GM12874 (cell line): ENCODE results near the gene ZNF440.

Source experiments
- TF ChIP-seq, protein P1 (sequence below): IDR thresholded peaks from 2 replicates; pipeline ENCODE4 v1.5.1; 2011; ENCODE audit warnings: low read depth, mild to moderate bottlenecking, control low read depth, low read length, moderate library complexity; ENCODE audit not compliant: insufficient read depth

Gene ZNF440

DNA sequence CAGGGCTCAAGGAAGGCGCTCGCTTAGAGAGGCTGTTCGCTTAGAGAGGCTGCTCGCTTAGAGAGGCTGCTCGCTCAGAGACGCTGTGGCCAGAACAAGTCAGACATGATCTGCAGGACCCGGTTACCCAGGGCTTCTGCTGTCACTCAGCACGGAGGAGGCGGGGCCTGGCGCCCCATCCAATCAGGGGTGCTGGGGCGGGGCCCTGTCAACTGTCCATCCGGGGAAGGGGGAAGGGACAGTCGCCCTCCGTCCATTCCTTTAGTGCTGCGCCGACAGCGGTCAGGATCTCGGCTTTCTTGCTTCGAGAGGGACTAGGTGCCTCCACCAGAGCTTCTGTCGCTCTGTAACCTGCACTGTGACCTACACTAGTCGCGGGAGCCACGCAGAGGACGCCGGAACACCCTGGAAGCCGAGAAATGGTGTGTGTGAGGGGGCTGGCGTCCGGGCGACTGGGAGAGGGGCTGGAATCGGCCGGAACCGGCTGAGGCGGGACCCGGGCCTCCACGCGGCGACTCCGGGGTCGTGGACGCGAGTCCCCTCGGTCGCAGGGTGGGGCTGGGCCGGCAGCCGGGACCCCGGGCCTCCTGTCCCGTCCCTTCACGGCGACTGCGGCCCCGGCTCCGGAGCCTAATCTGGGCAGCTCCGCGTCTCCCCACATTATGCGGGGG, at the start of gene ZNF440:
Gene ZNF440 (plus strand): TSS at position 245 of the 671 bp plus-strand sequence. CDS start 175 bp downstream, at position 420.
- TF ChIP-seq, protein P1, sequence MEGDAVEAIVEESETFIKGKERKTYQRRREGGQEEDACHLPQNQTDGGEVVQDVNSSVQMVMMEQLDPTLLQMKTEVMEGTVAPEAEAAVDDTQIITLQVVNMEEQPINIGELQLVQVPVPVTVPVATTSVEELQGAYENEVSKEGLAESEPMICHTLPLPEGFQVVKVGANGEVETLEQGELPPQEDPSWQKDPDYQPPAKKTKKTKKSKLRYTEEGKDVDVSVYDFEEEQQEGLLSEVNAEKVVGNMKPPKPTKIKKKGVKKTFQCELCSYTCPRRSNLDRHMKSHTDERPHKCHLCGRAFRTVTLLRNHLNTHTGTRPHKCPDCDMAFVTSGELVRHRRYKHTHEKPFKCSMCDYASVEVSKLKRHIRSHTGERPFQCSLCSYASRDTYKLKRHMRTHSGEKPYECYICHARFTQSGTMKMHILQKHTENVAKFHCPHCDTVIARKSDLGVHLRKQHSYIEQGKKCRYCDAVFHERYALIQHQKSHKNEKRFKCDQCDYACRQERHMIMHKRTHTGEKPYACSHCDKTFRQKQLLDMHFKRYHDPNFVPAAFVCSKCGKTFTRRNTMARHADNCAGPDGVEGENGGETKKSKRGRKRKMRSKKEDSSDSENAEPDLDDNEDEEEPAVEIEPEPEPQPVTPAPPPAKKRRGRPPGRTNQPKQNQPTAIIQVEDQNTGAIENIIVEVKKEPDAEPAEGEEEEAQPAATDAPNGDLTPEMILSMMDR = no peak

DNA sequence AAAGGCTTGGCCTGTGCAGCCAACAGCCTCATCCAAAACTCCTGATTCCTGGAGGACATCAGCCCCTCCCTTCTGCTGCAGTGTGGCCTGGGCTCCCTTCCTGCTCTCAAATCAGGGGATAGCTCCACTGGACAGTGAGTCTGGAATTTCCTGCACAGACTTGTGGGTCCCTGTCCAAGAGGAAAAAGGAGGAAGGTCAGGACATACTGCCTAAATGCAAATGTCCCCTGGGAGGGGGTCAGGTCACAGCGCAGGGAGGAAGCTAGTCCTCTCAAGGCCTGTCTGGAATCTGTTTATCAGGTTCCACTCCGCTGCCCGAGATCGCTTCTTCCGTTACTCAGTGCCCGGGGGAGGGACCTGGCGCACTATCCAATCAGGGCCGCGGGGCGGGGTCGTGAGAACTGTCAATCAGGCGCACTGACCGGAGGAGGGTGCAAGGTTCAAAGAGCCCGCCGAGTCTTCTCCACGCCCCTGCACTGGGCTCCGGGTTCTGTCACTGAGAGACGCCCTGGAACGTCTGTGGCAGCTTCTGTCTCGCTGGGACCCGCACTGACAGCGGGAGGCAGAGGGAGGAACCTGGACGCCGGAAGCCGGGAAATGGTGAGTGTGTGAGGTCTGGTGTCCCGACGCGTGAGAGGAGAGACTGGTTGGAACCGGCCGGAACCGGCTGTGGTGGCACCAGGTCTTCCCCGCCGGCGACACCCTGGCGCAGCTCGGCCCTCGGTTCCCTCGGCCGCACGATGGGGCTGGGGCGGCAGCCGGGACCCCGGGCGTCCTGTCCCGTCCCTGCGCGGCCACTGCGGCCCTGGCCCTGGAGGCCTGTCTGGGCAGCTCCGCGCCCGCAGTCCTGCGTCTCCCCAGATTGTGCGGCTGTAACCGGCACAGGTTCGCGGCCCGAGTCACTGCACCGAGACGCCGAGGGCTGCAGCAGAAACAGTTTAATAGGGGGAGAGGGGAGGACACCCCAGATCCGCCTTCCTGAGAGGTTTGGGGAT, 47.2 kb upstream of the ZNF440 start, which contains the start of gene ZNF441:
Gene ZNF441 (plus strand): TSS at position 404 of the 995 bp plus-strand sequence. CDS start 194 bp downstream, at position 598.
- TF ChIP-seq, protein P1 = no peak

DNA sequence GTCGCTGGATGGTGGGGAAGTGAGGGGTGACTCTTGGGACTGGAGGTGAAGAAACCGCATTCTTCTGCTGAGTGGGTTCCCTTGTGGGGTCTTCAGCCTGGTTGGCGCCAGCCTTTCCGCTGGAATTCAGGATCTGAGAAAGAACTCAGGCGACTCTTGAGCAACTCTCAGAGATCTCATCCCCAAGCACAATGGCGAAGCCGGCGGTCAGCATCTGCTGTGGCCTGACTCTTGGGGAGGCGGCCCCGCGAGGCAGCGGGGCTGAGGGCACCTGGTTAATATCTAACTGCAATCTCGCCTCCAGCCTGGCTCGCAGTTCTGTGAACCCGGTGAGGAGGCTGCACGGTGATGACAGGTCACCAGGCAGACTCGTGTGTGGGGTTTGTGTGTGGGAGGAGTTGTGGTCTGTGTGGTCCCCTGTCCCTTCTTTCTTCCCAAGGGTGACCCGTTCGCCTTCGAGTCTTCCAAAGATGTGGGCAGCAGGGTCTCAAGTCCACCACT, 46.4 kb upstream of the ZNF440 start:
- TF ChIP-seq, protein P1 = no peak

DNA sequence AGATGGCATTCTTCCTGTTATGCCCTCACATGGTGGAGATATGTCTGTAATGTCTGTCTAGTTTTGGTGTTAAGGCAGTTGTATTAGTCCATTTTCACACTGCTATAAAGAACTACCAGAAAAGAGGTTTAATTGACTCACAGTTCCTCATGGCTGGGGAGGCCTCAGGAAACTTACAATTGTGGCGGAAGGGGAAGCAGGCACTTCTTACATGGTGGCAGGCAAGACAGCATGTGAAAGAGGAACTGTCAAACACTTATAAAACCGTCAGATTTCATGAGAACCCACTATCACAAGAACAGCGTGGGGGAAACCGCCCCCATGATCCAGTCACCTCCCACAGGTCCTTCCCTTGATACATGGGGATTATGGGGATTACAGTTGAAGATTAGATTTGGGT, 44.1 kb upstream of the ZNF440 start:
- TF ChIP-seq, protein P1 = no peak

DNA sequence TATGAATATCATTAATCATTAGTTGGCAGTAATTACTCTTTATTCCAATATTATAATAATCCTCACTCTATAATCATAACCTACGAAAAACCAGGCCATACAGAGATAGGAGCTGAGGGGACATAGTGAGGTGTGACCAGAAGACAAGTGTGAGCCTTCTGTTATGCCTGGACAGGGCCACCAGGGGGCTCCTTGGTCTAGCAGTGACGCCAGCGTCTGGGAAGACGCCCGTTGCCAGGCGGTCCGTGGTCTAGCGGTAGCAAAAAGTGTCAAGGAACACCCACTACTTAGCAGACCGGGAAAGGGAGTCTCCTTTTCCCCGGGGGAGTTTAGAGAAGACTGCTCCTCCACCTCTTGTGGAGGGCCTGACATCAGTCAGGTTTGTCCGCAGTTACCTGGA, 42.6 kb upstream of the ZNF440 start:
- TF ChIP-seq, protein P1 = peak; percentile 19; the same call in 1 of the 2 replicates

DNA sequence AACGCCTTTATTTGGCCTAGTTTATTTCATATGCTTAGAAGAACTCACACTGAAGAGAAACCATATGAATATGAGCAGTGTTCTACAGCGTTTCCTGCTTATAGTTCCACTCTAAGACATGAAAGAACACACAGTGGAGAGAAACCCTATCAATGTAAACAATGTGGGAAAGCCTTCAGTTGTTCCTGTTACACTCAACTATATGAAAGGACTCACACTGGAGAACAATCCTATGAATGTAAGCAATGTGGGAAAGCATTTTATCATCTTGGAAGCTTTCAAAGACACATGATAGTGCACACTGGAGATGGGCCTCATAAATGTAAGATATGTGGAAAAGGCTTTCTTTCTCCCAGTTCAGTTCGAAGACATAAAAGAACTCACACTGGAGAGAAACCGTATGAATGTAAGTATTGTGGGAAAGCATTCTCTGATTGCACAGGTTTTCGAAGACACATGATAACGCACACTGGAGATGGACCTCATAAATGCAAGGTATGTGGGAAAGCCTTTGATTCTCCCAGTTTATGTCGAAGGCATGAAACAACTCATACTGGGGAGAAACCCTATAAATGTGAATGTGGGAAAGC, 33.5 kb upstream of the ZNF440 start:
- TF ChIP-seq, protein P1 = no peak
